Hematopoietic multipotent progenitor cell treated with erythropoietin and hydrocortisone succinate and interleukin-3 and kit ligand, for 4 days (in vitro differentiated cells): Measurements from ENCODE around the gene PCNX1.
"Not testable (repeated sequence)": the region's sequence is repeated elsewhere in the genome, so short reads cannot be mapped to it uniquely, and the experiment has no call there.

ENCODE experiments used
- DNase-seq: peaks from one replicate; pipeline ENCODE4 v3.0.0-alpha.2; 2015

Gene PCNX1

DNA sequence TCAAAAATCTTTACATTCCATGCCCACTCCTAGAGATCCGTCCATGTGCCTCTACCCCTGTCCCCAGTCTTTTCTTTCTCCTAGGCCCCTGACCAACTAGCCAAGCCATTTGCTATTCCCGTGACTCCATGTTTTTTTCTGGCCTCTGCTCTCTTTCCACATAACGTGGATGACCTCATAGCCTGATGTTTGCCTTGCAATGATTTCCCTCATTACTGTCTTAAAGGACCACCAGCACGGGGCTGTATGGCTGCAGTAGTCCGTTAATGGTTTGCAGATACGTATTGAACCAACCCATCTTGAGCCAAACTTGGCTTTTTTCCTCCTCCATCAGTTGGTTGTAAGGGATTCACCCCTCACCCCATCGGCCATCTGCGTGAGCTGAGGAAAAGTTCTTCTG, 226.0 kb downstream of the PCNX1 start:
- no peak for DNase-seq

DNA sequence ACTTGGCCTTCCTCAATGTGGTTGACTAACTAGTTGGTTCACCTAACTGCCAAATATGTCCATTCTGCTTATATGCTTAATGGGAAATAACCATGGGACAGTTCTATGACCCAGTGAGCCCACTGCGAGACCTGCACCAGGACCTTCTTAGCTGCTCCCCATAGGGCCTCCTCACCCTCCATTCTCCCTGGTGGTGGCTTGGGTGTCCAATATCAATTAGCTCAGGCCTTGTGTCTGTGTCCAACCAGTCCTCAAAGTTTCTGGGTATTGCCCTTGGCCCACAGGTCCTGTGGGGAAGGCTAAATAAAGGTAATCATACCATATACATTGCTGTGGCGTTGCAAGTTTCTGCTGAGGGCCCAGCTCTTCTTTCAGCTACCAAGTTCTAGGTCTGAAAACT, 228.2 kb downstream of the PCNX1 start:
- no peak for DNase-seq

DNA sequence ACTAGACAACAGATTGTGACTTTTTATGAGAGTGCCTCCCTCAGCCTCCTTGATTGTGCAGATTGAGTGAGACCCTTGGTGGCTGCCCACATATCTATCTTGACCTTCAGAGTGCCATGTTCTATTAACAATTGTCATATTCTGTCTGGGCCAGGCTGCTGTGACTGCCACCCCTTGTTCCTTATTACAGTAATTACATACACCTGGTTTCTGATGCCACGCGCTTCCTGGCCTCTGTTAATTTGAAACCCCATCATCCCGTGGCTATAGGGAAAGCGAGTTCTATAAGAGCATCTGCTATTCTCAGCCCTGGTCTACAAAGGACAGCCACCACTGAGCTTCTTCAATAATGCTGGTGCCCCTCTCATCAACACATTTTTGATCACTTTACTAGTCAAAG, 228.7 kb downstream of the PCNX1 start:
- DNase-seq: no peak

DNA sequence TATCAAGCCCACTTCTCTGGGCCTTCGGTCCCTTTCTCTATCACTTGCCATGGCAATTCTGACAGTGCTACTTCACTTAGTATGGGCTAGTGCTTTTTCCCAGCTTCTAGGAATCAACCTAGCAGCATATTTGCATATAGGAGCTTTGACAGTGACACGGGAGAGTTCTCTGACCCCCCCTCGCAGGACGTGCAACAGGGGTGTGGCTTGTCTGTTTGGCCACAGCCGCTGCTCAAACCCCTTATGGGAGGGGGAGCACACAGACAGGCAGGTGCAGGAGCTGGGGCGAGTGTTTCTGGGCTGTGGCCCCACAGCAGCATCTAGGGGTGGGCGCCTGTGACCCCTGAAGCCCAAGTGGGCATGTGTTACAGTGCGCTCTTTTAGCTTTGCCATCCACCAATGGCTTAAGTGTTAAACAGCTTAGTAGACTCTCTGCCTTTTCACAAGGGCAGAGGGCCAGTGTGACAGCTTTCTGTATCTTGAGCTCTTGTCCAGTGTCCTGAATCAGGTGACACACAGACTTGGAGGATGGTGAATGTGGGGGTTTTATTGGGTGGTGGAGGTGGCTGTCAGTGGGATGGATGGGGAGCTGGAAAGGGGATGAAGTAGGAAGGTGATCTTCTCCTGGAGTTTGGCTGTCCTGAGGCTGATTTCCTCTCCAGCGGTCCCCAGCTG, 229.3 kb downstream of the PCNX1 start:
- no peak for DNase-seq

DNA sequence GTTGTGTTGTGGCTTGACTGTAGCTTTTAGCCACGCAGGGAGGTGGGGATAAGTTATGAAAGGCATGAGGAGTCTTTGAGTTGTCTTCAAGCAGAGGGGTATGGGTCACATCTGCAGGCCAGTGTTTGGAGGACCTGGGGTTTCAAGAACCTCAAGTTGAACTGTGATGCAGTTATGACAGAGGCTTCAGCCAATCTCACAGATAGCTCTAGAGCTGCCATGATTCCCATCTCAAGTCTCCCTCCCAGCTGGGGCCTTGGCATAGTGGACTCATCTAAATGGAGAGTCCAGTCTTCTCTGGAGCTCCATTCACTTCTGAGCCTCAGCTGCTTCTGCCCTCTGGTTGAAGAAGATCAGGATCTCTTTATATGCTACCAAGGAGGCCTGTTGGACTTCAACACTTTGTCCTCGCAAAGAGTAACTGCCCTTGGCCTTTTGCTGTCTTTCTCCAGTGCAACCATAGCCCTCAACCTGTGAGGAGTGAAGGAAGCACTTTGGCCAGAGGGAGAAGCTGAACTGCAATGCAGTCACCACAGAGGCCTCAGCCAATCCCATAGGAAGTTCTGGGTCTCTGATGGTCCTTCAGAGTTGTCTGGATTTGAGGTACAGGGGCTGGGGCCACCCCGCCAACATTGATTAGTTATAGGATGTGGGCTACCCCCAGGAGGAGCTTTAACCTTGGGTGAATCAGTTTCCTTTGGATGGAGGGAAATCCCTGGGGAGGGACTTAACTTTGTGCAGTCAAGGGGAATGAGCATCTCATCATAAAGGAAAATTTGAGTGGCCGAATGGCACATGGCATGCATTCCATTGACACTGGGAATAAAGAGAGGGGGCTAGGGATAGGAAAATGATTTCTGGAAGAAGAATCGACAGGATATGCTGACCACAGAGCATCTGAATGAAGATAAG, 230.5 kb downstream of the PCNX1 start:
- DNase-seq: no peak

DNA sequence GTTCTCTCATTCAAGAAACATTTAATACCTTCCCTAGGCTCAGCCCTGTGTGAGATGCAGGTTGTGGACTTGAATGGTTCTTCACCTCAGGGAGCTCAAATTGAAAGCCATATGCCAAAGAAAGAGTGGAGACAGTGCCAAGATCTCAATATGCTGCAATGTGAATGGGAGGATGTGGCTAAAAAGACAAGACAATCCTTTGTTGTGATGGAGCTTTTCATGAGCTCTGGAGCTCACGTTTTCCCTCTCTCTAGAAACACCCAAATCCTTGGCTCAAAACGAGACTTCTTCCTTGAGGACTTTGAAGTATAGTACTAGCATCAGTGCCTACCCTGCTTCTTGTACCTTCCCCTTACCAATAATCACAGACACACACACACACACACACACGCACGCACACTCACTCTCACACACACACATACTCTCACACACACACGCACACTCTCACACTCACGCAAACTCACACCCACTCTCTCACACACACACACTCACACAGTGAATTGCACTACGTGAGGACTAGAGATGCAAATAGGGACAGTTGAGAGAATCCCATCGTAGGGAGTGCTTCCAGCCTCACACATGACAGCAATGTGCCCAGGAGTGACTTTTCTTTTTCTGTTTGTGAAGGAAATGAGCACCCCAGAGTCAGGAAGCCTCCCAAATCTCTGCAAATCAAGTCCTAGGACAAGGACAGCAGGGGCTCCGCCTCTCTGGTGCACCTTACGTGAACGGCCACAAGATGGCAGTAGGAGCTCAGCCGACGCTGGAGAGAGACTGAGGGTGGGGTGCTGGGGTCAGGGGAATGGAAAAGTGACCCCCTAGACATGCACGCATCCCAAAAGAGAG, 231.4 kb downstream of the PCNX1 start:
- peak; percentile 73 for DNase-seq

DNA sequence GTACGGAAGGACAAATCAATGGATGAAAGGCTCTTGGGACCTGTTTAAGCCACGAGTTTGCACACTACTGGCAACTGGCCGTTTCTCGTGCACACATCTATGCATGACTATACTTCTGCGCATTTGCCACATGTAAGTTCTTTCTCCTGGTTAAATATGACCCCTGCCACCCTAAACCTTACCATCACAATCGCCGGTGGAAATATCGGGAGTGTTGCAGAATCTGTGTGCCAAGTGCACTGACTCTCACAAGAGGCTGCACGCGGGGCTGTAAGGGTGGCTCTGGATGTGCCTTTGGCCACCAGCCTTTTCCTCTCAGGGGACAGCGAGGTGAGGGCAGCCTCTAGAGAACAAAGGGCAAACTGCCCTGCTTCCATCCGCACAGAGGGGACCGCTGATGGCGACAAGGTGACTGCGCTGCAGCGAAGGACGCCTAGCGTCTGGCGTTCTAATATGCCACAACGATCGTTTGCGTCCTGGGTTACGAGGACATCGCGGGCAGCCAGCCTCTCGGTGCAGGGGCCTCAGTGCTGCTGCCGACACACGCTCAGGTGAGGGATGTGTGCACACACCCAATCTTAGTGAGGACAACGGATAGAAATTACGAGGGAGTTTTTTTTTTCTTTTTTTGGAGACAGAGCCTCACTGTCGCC, 232.2 kb downstream of the PCNX1 start:
- DNase-seq: no peak

DNA sequence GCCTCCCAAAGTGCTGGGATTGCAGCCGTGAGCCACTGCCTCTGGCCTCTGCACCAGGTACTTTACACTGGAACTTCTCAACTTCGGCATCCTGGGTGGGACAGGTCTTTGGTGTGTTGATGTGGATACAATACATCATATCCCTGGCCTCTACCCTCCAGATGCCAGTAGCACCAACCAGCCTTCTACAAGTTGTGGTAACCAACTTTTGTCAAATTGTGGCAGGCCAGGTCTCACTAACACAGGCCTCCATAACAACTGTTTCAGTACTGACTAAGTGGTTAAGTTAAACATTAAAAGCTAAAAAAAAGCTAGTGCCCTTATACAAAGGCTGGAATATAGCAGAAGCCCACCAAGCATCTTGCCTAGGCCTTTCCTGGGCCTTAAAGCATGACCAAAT, 232.9 kb downstream of the PCNX1 start:
- DNase-seq: no peak

DNA sequence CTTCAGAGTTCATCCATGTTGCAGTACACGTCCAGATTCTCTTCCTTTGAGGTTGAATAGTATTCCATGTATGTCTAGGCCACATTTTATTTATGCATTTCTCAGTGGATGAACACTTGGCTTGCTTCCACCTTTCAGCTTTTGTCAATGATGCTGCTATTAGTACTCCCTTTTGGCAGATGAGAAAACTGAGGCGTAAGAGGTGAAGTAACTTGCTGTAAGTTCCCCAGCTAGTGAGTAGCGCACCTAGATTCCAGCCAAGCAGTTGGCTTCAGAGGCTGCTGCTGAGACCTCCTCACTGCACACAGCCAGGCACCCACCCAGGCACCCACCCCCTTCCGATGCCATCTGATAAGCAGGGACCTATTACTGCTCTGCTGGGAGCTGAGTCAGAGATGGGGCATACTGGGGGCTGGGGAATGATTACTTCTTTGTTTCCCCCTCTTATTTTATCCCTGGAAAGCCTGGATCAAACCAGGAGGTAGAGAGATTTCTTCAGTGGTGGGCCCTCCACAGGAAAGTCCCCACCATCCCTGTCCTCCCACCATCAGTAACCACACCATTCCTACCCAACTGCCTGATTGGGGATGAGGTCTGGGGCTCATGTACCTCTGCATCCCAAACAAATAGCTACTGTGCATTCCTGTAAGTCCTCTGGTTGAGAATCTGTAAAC, 234.6 kb downstream of the PCNX1 start:
- no peak for DNase-seq

DNA sequence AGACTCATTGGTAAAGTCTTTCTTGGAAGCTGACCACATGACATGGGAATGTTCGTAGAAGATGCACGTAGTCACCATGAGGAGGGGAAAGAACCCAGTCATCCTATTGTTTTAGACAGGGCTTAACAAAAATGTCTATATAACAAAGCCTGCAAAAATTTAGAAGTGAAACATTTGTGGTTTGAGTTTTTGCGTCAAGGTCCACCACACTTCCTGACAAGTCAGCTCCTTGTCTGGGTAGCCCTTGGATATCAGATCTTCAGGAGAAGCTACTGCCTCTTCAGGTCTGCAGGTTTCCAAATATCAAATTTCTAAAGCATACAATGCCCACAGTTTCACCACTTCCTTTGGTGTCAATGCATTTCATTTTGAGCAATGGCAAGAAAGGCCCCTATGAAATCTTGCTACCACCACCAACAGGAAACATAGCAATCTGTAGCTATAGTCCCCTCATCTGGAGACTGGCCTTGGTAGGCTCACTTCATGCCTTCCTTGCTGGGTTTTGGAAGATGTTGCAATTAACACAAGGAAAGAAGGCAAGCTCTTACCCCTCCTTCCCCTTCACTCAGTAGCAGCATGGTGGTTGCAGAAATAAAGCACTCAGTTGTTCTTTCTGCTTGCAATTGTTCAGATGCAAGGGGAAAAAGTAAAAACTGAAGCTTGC, 235.2 kb downstream of the PCNX1 start:
- peak; percentile 84 for DNase-seq

DNA sequence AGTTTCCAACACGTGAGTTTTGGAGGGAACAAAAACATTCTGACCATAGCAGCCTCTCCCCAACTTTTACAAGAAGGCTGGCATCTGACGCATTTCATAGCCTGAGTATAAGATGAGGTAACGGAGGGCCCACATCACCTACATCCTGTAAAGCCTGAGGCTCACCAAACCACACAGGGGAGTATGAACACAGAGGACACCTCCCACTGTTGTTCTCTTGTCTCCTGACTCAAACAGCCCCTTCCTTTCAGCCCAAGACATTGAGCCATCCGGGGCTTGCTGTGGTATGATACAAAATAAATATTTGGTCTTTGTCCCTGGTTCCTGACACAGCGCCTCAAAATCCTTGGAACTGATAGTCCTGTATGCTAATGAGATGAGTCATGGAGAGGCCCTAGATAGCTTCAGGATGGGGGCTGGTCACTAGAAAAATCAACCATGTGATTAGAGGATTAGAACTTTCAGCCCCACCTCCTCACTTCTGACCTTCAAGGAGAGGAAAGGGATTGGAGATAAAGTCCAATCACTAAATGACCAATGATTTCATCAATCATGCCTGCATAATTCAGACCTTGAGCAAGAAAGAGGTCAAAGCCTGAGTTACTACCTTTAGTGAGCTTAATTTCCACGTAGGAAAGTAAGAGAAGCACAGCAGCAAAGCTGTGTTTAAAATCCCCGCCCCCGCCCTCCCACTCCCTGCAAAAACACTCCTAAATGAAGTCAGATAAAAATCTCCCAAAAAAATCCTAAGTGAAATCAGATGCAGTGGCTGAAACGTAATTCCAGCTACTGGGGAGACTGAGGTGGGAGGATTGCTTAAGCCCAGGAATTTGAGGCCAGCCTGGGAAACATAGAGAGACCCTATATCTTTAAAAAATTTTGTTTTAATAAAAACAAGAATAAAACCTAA, 236.4 kb downstream of the PCNX1 start:
- DNase-seq: no peak

DNA sequence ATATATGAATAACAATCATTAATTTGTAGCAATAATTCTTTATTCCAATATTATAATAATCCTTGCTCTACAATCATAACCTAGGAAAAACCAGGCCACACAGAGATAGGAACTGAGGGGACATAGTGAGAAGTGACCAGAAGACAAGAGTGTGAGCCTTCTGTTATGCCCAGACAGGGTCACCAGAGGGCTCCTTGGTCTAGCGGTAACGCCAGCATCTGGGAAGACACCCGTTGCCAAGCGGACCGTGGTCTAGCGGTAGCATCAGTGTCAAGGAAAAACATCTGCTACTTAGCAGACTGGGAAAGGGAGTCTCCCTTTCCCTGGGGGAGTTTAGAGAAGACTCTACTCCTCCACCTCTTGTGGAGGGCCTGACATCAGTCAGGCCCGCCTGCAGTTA, 240.1 kb downstream of the PCNX1 start:
- not testable (repeated sequence) for DNase-seq

DNA sequence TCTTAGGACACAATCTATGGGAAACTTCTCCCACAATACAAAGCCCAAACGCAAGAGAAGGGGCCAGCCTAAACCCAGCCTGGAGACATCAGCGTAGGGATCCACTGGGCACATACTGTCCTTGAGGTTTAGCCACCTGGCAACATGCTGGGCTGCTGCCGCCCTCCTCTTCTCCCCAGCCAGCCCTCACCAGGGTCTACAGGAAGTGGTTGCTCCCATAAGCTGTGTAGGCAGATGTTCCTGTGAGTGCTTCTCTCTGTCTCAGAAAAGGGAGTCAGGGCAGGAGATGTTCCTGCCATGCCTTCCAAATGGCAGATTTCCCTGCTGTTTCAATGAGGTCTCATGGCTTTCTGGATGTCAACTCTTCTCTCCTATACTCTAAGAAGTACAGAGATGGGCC, 241.4 kb downstream of the PCNX1 start:
- DNase-seq: no peak

DNA sequence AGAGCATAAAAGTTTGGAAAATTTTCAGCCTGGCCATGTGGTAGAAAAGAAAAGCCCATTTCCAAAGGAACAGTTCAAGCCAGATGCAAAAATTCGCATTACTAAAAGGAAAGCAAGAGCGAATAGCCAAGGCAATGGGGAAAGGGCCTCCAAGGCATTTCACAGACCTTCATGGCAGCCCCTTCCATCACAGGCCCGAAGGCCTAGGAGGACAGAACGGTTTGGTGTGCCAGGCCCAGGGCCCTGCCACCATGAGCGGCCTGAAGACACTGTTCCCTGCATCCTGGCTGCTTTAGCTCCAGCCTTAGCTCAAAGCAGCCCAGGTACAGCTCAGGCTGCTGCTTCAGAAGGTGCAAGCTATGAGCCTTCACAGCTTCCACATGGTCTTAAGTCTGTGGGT, 243.5 kb downstream of the PCNX1 start:
- DNase-seq: no peak

DNA sequence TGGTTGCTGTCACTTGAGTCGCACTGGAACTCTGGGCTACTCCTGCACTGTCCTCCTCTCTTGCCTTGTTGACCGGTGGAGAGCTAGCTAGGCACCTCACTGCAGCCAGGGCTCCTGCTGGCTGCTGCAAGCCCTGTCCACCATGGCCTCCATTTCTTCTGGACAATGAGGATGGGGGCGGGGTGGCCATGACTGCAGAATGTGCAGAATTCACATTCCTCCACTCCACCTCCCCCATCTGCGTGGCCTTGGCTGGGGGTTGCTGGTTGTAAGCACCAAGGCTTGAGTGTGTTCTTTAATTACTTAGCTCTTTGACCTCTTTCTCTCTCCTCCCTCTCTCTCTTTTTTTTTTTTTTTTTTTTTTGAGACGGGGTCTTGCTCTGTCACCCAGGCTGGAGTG, 248.5 kb downstream of the PCNX1 start:
- DNase-seq: no peak

DNA sequence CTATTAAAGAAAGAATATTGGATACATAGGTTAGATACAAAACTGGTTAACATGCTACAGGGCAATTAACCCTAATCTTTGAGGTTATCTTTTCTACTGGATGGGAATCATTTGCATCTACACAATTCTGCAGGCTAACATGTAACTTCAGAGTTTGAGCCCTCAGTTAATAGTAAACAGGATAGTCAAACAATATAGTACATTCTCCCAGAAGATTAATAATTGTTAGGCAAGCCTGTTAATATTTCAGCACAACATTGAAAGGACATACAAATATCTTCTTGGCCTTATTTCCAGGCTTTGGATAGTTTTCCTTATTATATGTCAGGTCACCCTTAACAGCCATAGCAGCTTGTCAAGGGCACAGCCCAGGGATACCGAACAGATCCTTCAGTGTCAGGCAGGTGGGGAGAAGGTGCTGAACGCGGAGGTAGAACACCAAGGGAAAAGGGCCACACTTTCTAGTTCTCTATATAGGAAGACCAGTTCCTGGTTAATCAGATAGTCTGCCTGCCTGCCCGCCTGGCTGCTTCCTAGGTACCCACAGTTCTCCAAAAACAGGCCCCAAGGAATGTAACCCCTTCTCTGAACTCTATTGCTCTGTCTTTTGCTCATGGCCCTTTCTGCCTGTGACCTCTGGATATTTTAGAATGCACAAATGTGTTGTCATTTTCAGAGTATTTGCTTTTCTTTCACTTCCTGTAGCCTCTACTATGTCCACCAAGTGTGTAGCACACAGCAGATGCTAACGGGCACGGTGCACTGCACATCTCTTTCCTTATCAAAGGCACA, 256.0 kb downstream of the PCNX1 start:
- DNase-seq: no peak

DNA sequence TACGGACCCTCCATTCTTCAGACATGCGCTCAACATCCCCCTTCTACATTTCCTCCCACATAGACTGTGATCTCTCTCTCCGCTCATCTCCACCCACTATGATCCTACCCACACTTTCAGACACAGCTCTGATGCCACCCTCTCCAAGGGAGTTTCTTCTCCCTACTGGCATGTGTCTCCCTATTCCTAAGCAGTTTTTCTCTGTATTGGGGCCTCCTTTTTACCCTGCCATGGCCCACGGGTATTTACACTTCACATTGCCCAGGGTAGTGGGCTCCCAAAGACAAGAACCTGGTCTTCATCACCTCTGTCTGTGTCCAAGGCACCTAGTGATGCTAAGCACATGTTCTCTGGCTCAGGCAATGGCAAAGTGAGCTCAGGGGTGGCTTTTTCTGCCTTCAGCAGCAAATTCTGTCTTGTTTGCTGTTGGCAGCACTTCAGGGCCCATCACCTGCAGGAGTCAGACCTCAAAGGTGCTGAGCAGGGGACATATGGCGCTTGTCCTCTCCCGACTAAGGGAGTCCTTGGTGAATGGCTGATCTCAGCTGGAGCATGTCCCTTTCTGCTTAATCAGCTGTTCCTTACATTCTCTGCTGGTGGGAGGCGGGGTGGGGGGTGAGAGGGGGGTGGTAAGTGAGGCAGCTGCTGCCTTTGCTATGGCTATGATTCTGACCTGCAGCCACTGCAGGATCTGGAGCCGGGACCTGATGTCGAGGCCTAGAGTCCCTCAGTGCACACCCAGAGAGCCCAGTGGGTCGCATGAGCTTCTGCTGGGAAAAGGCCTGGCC, 256.8 kb downstream of the PCNX1 start:
- DNase-seq: no peak
